Nephron (organoid): ENCODE measurements around the gene LCP1.

Source experiments
- H3K27ac Mint-ChIP-seq, 3 experiments: 2 replicates each; pipeline ENCODE4 v1.8.0; 2020; ENCODE audit warnings: mixed read lengths in 3 of 3, mild to moderate bottlenecking in 2 of 3, moderate library complexity in 1 of 3
- H3K27me3 Mint-ChIP-seq: 2 replicates; pipeline ENCODE4 v1.8.0; 2021; ENCODE audit warnings: low read depth, mild to moderate bottlenecking, moderate library complexity, mixed read lengths
- H3K36me3 Mint-ChIP-seq: 2 replicates; pipeline ENCODE4 v1.8.0; 2020; ENCODE audit warnings: low read depth, mixed read lengths
- H3K4me1 Mint-ChIP-seq: 2 replicates; pipeline ENCODE4 v1.8.0; 2020; ENCODE audit warnings: mixed read lengths
- H3K4me3 Mint-ChIP-seq, 3 experiments: 2 replicates each; pipeline ENCODE4 v1.8.0; 2020; ENCODE audit warnings: mild to moderate bottlenecking in 3 of 3, mixed read lengths in 3 of 3, moderate library complexity in 2 of 3
- H3K9me3 Mint-ChIP-seq: 2 replicates; pipeline ENCODE4 v1.8.0; 2020; ENCODE audit warnings: mixed read lengths
- TF ChIP-seq, protein P1 (sequence below), 3 experiments: fragments of 200-600 bp; sonication (generic); IDR thresholded peaks; one replicate each; pipeline ENCODE4 v1.5.0; 2021; ENCODE audit warnings: antibody characterized with exemption in 3 of 3; ENCODE audit not compliant: unreplicated experiment in 3 of 3

LCP1 gene

GRCh38 chr13:46097015-46097414 is 85.0 kb downstream of the LCP1 start:
- TF ChIP-seq, protein P1, sequence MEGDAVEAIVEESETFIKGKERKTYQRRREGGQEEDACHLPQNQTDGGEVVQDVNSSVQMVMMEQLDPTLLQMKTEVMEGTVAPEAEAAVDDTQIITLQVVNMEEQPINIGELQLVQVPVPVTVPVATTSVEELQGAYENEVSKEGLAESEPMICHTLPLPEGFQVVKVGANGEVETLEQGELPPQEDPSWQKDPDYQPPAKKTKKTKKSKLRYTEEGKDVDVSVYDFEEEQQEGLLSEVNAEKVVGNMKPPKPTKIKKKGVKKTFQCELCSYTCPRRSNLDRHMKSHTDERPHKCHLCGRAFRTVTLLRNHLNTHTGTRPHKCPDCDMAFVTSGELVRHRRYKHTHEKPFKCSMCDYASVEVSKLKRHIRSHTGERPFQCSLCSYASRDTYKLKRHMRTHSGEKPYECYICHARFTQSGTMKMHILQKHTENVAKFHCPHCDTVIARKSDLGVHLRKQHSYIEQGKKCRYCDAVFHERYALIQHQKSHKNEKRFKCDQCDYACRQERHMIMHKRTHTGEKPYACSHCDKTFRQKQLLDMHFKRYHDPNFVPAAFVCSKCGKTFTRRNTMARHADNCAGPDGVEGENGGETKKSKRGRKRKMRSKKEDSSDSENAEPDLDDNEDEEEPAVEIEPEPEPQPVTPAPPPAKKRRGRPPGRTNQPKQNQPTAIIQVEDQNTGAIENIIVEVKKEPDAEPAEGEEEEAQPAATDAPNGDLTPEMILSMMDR (IDR thresholded peaks at IDR 0.05; ENCODE audit: unreplicated experiment in 3 of 3), result no peak
- H3K27ac Mint-ChIP-seq, result no peak overlapping the region
- no peaks in the 10 kb centered on the region for H3K27me3 Mint-ChIP-seq
- no peak overlapping the region for H3K4me3 Mint-ChIP-seq
- peaks cover 3% of the 10 kb centered on the region for H3K4me1 Mint-ChIP-seq
- H3K36me3 Mint-ChIP-seq, result no peaks in the 10 kb centered on the region
- no peaks in the 10 kb centered on the region for H3K9me3 Mint-ChIP-seq

DNA sequence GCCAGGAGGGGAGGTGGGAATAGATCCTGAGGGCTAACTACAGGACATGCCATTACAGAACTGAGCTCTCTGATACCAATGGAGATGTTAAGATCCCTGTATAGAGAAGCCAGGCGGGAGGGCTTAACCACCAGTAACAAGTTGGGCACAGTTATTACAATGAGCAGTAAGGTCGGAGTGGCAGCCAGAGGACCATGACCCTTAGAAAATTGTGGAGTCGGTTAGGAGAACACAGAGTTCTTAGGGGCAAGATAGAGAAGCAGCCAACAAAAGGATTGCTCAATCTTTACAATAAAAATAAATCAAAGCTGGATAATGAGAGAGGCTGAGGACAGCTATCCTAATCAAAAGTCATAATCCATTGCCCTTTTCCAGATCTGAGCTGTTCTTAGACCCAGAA is 87.5 kb downstream of the LCP1 start:
- Mint-ChIP-seq H3K4me1 (no peaks in the 10 kb centered on the region), H3K9me3 (no peaks in the 10 kb centered on the region), H3K36me3 (no peaks in the 10 kb centered on the region), H3K27ac (no peak overlapping the region), H3K27me3 (no peaks in the 10 kb centered on the region), H3K4me3 (no peak overlapping the region)
- TF ChIP-seq, protein P1 (IDR thresholded peaks at IDR 0.05; ENCODE audit: unreplicated experiment in 3 of 3), result no peak

DNA sequence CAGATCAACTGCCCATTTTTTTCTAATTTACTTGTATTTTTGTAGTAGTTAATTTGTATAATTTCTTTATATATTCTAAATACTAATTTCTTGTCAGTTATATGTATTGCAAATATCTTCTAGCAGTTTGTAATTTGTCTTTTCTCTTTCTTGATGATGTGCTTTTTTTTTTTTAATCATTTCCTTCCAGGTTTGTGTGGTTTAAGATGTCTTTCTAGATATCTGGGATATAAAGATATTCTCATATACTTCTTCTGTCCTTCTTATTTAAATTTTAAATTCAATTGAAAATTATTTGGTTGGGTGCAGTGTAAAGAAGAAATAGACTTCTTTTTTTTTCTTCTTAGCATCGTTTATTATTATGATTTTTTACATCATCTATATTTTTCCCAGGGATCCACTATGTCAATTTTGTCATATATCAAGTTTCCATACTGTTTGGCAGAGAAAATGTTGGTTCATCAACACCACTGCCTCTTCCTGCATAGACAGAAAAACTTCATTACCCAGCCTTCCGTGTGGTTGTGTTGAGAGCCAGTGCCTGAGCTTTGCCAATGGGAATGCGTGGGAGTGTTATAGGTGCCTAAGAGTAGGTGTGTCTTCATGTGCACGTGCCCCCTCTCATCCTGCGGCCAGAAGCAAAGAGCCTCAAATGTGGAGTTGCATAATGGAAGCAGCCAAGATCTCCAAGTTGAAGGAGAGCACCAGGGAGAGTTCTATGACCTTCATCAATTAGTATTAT is 93.0 kb downstream of the LCP1 start:
- H3K36me3 Mint-ChIP-seq, result no peaks in the 10 kb centered on the region
- H3K27ac Mint-ChIP-seq, result no peak overlapping the region
- H3K4me1 Mint-ChIP-seq, result no peaks in the 10 kb centered on the region
- no peaks in the 10 kb centered on the region for H3K9me3 Mint-ChIP-seq
- no peaks in the 10 kb centered on the region for H3K27me3 Mint-ChIP-seq
- TF ChIP-seq, protein P1 (IDR thresholded peaks at IDR 0.05; ENCODE audit: unreplicated experiment in 3 of 3), result no peak
- H3K4me3 Mint-ChIP-seq, result no peak overlapping the region

- Mint-ChIP-seq H3K4me3 (no peak overlapping the region), H3K27me3 (no peaks in the 10 kb centered on the region), H3K36me3 (no peaks in the 10 kb centered on the region), H3K4me1 (no peaks in the 10 kb centered on the region), H3K9me3 (no peaks in the 10 kb centered on the region), H3K27ac (no peak overlapping the region)
- TF ChIP-seq, protein P1 (IDR thresholded peaks at IDR 0.05; ENCODE audit: unreplicated experiment in 3 of 3), result no peak
Measured at GRCh38 chr13:46087481-46087880, 94.5 kb downstream of the LCP1 start.

DNA sequence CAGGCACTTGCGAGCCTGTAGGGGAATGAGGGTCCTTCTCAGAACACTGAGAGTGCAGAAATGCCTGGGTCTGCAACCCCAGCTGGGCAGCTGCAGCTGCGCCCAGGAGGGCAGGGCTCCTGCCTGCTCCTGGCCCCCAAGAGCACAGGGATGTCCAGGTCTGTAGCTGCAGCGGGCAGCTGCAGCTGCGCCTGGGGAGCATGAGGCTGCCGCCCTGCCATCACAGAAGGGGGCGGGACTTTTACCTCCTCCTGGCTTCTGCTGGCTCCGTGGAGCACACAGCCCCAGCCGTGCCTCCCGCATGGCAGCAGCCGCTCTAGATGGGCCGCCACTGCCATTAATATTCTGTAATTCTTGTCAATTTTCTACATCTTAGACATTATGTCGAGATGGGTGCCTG is 95.0 kb downstream of the LCP1 start:
- TF ChIP-seq, protein P1 (IDR thresholded peaks at IDR 0.05; ENCODE audit: unreplicated experiment in 3 of 3), result no peak
- no peak overlapping the region for H3K27ac Mint-ChIP-seq
- no peaks in the 10 kb centered on the region for H3K36me3 Mint-ChIP-seq
- H3K4me3 Mint-ChIP-seq, result no peak overlapping the region
- no peaks in the 10 kb centered on the region for H3K27me3 Mint-ChIP-seq
- H3K9me3 Mint-ChIP-seq, result no peaks in the 10 kb centered on the region
- H3K4me1 Mint-ChIP-seq, result no peaks in the 10 kb centered on the region

DNA sequence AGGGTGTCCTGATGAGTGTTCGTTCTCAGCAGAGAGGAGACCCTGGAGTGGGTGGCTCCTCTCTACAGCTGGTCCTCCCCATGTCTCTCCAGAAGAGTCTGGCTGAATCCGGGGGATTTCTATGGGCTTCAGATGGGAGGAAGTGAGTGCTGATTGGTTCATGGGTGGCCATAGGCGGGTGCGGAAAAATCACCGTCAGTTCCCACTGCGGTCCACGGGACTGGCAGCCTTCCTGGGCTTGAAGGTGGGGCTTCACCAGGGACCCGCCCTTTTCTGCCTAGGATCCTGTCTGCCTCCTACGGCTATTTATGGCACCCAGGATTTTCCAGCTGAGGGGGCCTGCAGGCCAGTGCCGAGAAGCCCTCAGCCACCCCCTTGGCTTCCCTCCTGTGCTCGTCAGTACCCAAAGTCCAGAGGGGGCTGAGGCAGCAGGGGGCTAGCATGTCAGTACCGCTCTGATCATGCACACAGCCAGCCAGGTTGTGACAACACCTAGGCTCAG is 95.5 kb downstream of the LCP1 start:
- TF ChIP-seq, protein P1 (IDR thresholded peaks at IDR 0.05; ENCODE audit: unreplicated experiment in 3 of 3), result no peak
- no peaks in the 10 kb centered on the region for H3K4me1 Mint-ChIP-seq

More for the DNA sequence above, 95.5 kb downstream of the LCP1 start:
- no peaks in the 10 kb centered on the region for H3K36me3 Mint-ChIP-seq
- H3K4me3 Mint-ChIP-seq, result no peak overlapping the region
- no peaks in the 10 kb centered on the region for H3K9me3 Mint-ChIP-seq
- no peaks in the 10 kb centered on the region for H3K27me3 Mint-ChIP-seq
- H3K27ac Mint-ChIP-seq, result no peak overlapping the region
